Effector memory CD4-positive, alpha-beta T cell (primary cell): ENCODE measurements around the gene MT1B.
A peak's percentile ranks its signal among the peaks of the same experiment; 100 is the strongest.

ENCODE experiments used
- DNase-seq, 3 donors: peaks; one replicate each; pipeline ENCODE4 v3.0.0-alpha.2; 2020
- H3K27ac ChIP-seq: 2 replicates; pipeline ENCODE4 v1.7.0; 2013; ENCODE audit warnings: mild to moderate bottlenecking, low read length, moderate library complexity; ENCODE audit not compliant: insufficient read depth, poor library complexity, severe bottlenecking
- H3K27me3 ChIP-seq: replicated peaks from 2 replicates; pipeline ENCODE4 v1.7.0; 2013; ENCODE audit warnings: mild to moderate bottlenecking, low read length; ENCODE audit not compliant: insufficient read depth, control insufficient read depth, poor library complexity, severe bottlenecking
- H3K36me3 ChIP-seq: 2 replicates; pipeline ENCODE4 v1.7.0; 2013; ENCODE audit warnings: mild to moderate bottlenecking, low read length, moderate library complexity; ENCODE audit not compliant: control insufficient read depth, insufficient read depth
- H3K4me1 ChIP-seq: 2 replicates; pipeline ENCODE4 v1.7.0; 2013; ENCODE audit warnings: low read length, mild to moderate bottlenecking; ENCODE audit not compliant: control insufficient read depth, insufficient read depth, poor library complexity, severe bottlenecking
- H3K4me3 ChIP-seq: 2 replicates; pipeline ENCODE4 v1.7.0; 2013; ENCODE audit warnings: low read length, low read depth, mild to moderate bottlenecking; ENCODE audit not compliant: insufficient read depth, poor library complexity, severe bottlenecking
- H3K9me3 ChIP-seq: 2 replicates; pipeline ENCODE4 v1.7.0; 2013; ENCODE audit warnings: mild to moderate bottlenecking, low read length, moderate library complexity; ENCODE audit not compliant: control insufficient read depth

The MT1B gene

DNA sequence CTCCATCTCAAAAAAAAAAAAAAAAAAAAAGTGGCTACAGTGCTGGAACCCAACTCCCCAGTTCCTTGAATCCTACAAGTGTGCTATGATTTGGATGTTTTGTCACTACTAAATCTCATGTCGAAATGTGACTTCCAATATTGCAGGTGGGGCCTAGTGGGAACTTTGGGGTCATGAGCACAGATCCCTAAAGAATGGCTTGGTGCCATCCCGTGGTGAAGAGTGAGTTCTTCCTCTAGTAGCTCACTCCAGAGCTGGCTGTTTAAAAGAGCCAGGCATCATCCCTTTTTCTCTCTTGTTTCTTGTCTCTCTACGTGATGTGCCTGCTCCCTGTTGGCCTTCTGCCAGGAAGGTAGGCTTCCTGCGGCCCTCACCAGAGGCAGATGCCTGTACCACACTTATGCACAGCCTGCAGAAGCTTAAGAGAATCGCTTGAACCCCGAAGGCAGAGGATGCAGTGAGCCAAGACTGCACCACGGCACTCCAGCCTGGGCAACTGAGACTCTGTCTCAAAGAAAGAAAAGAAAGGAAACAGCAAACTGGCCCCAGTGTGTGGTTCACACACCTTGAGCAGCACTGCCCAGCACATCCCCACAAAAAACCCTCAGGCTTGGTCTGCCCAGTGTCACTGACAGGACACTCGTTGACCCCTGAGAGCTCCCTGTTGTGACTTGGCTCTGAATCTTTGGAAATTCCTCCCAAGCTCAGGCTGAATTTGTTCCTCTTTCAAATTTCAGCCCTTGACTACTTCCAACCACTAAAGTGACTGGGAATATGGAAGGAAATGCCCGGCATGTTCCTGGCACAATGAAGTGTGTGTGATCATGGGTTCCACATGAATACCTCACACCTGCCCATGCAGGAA, 23.0 kb upstream of the MT1B start:
- H3K36me3 ChIP-seq: no peaks in the 10 kb centered on the region
- peaks cover 16% of the 10 kb centered on the region for H3K4me1 ChIP-seq
- H3K27me3 ChIP-seq: peaks cover 29% of the 10 kb centered on the region
- no peak overlapping the region for H3K27ac ChIP-seq
- no peaks in the 10 kb centered on the region for H3K9me3 ChIP-seq
- H3K4me3 ChIP-seq: no peak overlapping the region
- no peak for DNase-seq

DNA sequence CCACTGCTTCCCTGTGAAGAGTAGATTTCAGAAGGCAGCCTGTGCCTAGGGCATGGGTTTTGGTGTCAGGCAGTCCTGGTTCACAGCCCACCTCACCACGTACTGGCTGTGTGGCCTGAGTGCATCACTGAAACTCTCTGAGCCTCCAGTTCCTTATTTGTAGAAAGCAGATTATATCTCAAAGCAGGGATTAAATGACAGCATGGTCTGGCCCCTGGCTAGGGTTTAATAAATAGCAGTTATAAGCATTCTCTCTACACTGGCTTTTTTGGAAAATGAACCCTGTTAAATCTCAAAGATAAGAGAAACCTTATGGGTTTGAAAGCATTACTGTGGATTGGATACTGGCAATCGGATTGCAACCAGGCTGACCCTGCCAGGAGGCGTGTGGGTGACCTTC, 22.2 kb upstream of the MT1B start:
- H3K27ac ChIP-seq: no peak overlapping the region
- peaks cover 16% of the 10 kb centered on the region for H3K4me1 ChIP-seq
- H3K27me3 ChIP-seq: peaks cover 37% of the 10 kb centered on the region
- H3K36me3 ChIP-seq: no peaks in the 10 kb centered on the region
- no peaks in the 10 kb centered on the region for H3K9me3 ChIP-seq
- no peak overlapping the region for H3K4me3 ChIP-seq
- DNase-seq: no peak

DNA sequence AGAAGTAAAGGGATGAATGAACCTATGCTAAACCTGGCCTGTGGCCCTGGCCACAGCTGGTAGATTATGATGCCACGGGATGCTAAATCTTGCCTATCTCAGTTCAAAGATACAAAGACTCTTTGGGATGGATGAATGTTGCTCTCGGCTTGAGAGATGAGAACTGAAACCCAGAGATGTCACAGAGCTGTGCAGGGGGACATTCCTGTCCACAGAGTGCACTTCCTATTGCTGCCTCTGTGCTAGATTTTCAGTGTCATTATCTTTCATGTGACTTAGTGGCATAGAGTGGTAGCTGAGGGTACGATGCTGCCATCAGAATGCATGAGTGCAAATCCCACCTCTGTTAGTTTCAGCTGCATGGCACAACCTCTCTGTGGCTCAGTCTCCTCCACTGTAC, 21.6 kb upstream of the MT1B start:
- peaks cover 43% of the 10 kb centered on the region for H3K27me3 ChIP-seq
- peaks cover 21% of the 10 kb centered on the region for H3K4me1 ChIP-seq
- no peak for DNase-seq
- H3K4me3 ChIP-seq: no peak overlapping the region
- H3K36me3 ChIP-seq: no peaks in the 10 kb centered on the region
- no peaks in the 10 kb centered on the region for H3K9me3 ChIP-seq
- no peak overlapping the region for H3K27ac ChIP-seq

DNA sequence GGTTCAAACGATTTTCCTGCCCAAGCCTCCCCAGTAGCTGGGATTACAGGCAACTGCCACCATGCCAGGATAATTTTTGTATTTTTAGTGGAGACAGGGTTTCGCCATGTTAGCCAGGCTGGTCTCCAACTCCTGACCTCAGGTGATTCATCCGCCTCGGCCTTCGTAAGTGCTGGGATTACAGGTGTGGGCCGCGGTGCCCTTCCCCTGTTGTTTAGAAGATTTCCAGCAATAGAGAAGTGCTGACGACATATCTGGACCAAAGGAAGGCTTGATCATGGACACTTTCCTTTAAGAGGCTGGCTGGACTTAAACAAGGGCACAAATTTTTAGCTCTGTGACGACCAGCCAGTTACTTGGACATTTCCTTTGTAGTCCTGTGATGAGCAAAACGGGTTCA, 20.5 kb upstream of the MT1B start:
- Histone ChIP-seq H3K4me3 (no peak overlapping the region), H3K27me3 (peaks cover 54% of the 10 kb centered on the region), H3K36me3 (no peaks in the 10 kb centered on the region), H3K9me3 (no peaks in the 10 kb centered on the region), H3K4me1 (peaks cover 20% of the 10 kb centered on the region), H3K27ac (no peak overlapping the region)
- DNase-seq: no peak

DNA sequence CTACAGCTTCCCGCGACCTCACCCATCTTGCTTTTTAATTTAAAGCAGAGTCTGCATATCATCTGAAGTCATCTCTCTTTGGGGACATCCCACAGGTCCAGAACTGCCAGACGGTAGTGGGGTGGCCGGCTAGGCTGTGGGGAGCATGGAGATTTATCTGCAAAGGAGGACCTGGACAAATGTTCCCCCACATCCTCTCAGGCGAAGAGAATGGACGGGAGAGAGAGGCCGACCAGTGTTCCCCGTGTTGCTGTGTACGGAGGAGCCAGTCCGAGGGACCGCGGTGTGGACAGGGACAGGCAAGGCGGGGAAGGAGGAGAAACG, 19.9 kb upstream of the MT1B start:
- H3K27ac ChIP-seq: no peak overlapping the region
- H3K4me3 ChIP-seq: peak overlapping the region; percentile 29
- peaks cover 58% of the 10 kb centered on the region for H3K27me3 ChIP-seq
- peaks cover 20% of the 10 kb centered on the region for H3K4me1 ChIP-seq
- no peaks in the 10 kb centered on the region for H3K9me3 ChIP-seq
- no peak for DNase-seq
- no peaks in the 10 kb centered on the region for H3K36me3 ChIP-seq

DNA sequence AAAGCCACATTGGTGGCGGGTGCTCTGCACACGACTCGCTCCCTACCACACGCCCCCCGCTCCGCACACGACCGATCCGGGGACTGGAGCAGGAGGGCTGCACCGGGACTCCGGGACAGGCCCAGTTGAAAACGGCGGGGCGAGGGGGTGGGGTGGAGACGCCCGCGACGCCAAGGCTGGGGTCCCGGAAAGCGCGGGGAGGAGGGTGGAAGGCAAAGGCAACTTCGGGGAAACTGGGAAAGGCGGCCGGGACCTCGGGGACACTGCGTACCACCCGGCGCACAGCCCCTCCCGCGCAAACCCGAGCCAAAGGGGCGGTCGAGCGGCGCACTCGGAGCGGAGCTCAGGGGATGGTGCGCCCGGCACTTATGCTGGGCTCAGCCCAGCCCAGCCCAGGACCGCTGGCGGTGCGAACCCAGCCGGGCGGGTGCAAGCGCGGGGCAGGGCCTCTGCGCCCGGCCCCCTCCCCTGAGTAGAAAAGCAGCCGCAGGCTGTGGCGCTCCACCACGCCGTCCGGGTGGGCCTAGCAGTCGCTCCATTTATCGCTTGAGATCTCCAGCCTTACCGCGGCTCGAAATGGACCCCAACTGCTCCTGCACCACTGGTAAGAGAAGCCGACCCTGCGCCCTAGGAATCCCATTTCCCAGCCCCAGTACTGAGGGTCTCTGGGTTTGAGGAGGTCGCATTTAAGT, 19.4 kb upstream of the MT1B start, which contains the start of gene MT1M:
Gene MT1M (plus strand): TSS at position 504 of the 692 bp plus-strand sequence. CDS start 73 bp downstream, at position 577.
- DNase-seq: no peak
- Histone ChIP-seq H3K9me3 (no peaks in the 10 kb centered on the region), H3K27me3 (peaks cover 58% of the 10 kb centered on the region), H3K36me3 (no peaks in the 10 kb centered on the region), H3K4me3 (peak within 1 kb of the TSS; percentile 29), H3K4me1 (peaks cover 20% of the 10 kb centered on the region), H3K27ac (no peak within 1 kb of the TSS)

DNA sequence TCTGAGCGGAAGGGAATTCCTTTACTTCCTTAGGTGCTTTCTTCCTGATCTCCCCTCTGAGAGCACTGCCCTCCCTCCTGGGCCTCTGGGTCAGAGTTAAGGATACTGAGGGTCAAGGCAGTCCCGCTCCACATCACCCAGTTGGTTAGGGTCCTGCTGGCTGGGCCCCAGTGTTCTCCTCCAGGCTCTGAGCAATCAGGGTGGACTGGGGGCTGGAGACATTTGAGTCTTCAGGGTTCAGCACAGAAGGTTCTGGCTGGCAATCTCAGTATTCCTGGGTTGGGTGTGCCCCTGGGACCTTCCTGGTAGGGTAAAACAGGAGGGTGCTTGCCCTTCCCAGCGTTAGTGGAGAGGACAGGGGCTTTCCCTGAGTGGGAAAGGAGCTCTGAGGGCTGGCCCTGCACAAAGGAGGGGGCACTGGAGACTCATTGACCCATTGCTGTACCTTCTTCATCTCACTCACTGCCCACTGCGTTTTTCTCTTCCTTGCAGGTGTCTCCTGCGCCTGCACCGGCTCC, 18.8 kb upstream of the MT1B start:
- Histone ChIP-seq H3K27me3 (peaks cover 62% of the 10 kb centered on the region), H3K36me3 (no peaks in the 10 kb centered on the region), H3K4me3 (no peak overlapping the region), H3K4me1 (peaks cover 23% of the 10 kb centered on the region), H3K27ac (no peak overlapping the region), H3K9me3 (no peaks in the 10 kb centered on the region)
- no peak for DNase-seq

DNA sequence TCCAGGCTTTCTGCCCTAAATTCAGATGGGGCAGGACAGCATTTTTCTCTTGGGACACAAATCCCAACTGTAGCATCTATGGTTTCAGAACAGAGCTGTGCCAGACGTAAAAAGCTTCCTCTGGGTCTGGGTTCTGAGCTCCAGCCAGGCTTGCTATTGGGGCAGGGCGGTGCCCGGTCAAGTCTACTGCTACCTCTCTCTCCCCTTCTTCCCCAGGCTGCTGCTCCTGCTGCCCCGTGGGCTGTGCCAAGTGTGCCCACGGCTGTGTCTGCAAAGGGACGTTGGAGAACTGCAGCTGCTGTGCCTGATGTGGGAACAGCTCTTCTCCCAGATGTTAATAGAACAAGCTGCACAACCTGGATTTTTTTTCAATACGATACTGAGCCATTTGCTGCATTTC, 18.2 kb upstream of the MT1B start:
- peaks cover 69% of the 10 kb centered on the region for H3K27me3 ChIP-seq
- no peaks in the 10 kb centered on the region for H3K36me3 ChIP-seq
- no peak for DNase-seq
- H3K4me1 ChIP-seq: peaks cover 28% of the 10 kb centered on the region
- no peaks in the 10 kb centered on the region for H3K9me3 ChIP-seq
- H3K27ac ChIP-seq: no peak overlapping the region
- H3K4me3 ChIP-seq: no peak overlapping the region

DNA sequence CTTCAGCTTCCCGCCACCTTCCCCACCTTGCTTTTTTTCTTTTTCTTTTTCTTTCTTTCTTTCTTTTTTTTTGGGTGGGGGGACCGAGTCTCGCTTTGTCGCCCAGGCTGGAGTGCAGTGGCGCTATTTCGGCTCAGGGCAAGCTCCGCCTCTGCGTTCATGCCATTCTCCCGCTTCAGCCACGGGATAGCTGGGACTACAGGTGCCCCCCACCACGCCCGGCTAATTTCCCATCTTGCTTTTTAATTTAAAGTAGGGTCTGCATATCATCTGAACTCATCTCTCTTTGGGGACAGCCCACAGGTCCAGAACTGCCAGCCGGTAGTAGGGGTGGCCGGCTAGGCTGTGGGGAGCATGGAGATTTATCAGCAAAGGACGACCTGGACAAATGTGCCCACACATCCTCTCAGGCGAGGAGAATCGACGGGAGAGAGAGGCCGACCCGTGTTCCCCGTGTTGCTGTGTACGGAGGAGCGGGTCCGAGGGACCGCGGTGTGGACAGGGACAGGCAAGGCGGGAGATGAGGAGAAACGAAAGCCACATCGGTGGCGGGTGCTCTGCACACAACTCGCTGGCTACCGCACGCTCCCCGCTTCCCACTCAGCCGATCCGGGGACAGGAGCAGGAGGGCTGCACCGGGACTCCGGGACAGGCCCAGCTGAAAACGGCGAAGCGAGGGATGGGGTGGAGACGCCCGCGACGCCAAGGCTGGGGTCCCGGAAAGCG, 16.8 kb upstream of the MT1B start:
- peaks cover 74% of the 10 kb centered on the region for H3K27me3 ChIP-seq
- H3K27ac ChIP-seq: no peak overlapping the region
- no peak for DNase-seq
- no peaks in the 10 kb centered on the region for H3K9me3 ChIP-seq
- no peak overlapping the region for H3K4me3 ChIP-seq
- H3K36me3 ChIP-seq: no peaks in the 10 kb centered on the region
- H3K4me1 ChIP-seq: peaks cover 28% of the 10 kb centered on the region
